Measurements from ENCODE around the gene PPIG. TPM values are rescaled to one million over a fixed set of nuclear protein-coding genes. Genes with fewer than 3 reads are reported as not detected.
"Not testable (repeated sequence)": the region's sequence is repeated elsewhere in the genome, so short reads cannot be mapped to it uniquely, and the experiment has no call there.

Gene PPIG
- total RNA-seq, 1 experiment from 2014 or later = 20.9 TPM

GRCh38 chr2:169573160-169573973, 10.8 kb upstream of the PPIG start, which contains the start of gene FASTKD1:
Gene FASTKD1, minus strand, starts transcription at chr2:169573865. Its CDS starts 1,836 bp downstream, at chr2:169572029.
- POLR2A ChIA-PET (ENCODE audit: unreplicated experiment) = interaction anchor here (0.6 to 0.7 kb wide), 2 partner anchors 11 to 16 kb away, joined by 4 to 9 read pairs; partner anchors contain the start of gene PPIG
- intact Hi-C loops (cut with micrococcal nuclease) = no loop called here
- H3K9me3 ChIP-seq (ENCODE audit: low read length) = no peaks in the 10 kb centered on the region
- TSS peak; percentile 87 for BruUV-seq (replicated peaks)
- peak within 1 kb of the TSS; percentile 15; the same call in 1 of the 2 replicates for H3K27ac ChIP-seq (ENCODE audit: low read length)
- H3K9ac ChIP-seq (ENCODE audit: low read length) = peak within 1 kb of the TSS; percentile 79
- no peaks in the 10 kb centered on the region for H3K9me2 ChIP-seq (replicated peaks; ENCODE audit: low read length)
- peak; percentile 94 for DNase-seq
- TF ChIP-seq EZH2phosphoT487 (IDR thresholded peaks at IDR 0.05; ENCODE audit: borderline replicate concordance, low read length) (no peak), CTCF (conservative IDR thresholded peaks at IDR 0.05; ENCODE audit: low read depth, low read length) (no peak), EZH2 (IDR thresholded peaks at IDR 0.05; ENCODE audit: low read length, unreplicated experiment) (no peak)
- ATAC-seq = peak; percentile 100
- no peaks in the 10 kb centered on the region for H3K27me3 ChIP-seq (ENCODE audit: low read length)
- peak within 1 kb of the TSS; percentile 93 for H3K4me2 ChIP-seq (ENCODE audit: low read length)
- peaks cover 6% of the 10 kb centered on the region; the same call in 1 of the 2 replicates for H3K4me1 ChIP-seq (ENCODE audit: insufficient read depth, low read length)
- peak within 1 kb of the TSS; percentile 73 for H3K4me3 ChIP-seq (ENCODE audit: low read length)
- no peaks in the 10 kb centered on the region for H3K36me3 ChIP-seq (ENCODE audit: low read depth, low read length)
- peaks cover 39% of the 10 kb centered on the region for H3K79me2 ChIP-seq (ENCODE audit: low read length)
- H4K20me1 ChIP-seq (ENCODE audit: low read length) = no peaks in the 10 kb centered on the region
- H3F3A ChIP-seq (ENCODE audit: low read length, unreplicated experiment) = no peaks in the 10 kb centered on the region
- CTCF ChIA-PET = no interaction called here
- H2AFZ ChIP-seq (ENCODE audit: low read length) = peak within 1 kb of the TSS; percentile 94

- Histone ChIP-seq H4K20me1 (ENCODE audit: low read length) (no peaks in the 10 kb centered on the region), H3K4me1 (ENCODE audit: insufficient read depth, low read length) (peaks cover 6% of the 10 kb centered on the region; the same call in 1 of the 2 replicates), H3K4me3 (ENCODE audit: low read length) (peak overlapping the region; percentile 73), H2AFZ (ENCODE audit: low read length) (peak overlapping the region; percentile 94; the same call in 1 of the 2 replicates), H3F3A (ENCODE audit: low read length, unreplicated experiment) (no peaks in the 10 kb centered on the region), H3K27ac (ENCODE audit: low read length) (no peak overlapping the region), H3K9ac (ENCODE audit: low read length) (no peak overlapping the region), H3K36me3 (ENCODE audit: low read depth, low read length) (no peaks in the 10 kb centered on the region), H3K4me2 (ENCODE audit: low read length) (peak overlapping the region; percentile 93), H3K79me2 (ENCODE audit: low read length) (peaks cover 39% of the 10 kb centered on the region), H3K9me3 (ENCODE audit: low read length) (no peaks in the 10 kb centered on the region), H3K9me2 (replicated peaks; ENCODE audit: low read length) (no peaks in the 10 kb centered on the region), H3K27me3 (ENCODE audit: low read length) (no peaks in the 10 kb centered on the region)
- intact Hi-C loops (cut with micrococcal nuclease) = no loop called here
- POLR2A ChIA-PET (ENCODE audit: unreplicated experiment) = no interaction called here
- CTCF ChIA-PET = no interaction called here
- TF ChIP-seq EZH2phosphoT487 (IDR thresholded peaks at IDR 0.05; ENCODE audit: borderline replicate concordance, low read length) = no peak
- TF ChIP-seq EZH2 (IDR thresholded peaks at IDR 0.05; ENCODE audit: low read length, unreplicated experiment) = no peak
- TF ChIP-seq CTCF (conservative IDR thresholded peaks at IDR 0.05; ENCODE audit: low read depth, low read length) = no peak
- BruUV-seq (replicated peaks) = no TSS peak
- ATAC-seq (no peak), DNase-seq (no peak)
Observed at GRCh38 chr2:169573974-169574299, 10.2 kb upstream of the PPIG start.

GRCh38 chr2:169574539-169574938, 9.6 kb upstream of the PPIG start:
- H3K9me3 ChIP-seq (ENCODE audit: low read length); H3K9ac ChIP-seq (ENCODE audit: low read length); POLR2A ChIA-PET (ENCODE audit: unreplicated experiment); H3K9me2 ChIP-seq (replicated peaks; ENCODE audit: low read length); BruUV-seq (replicated peaks); ATAC-seq; DNase-seq; H3K27me3 ChIP-seq (ENCODE audit: low read length); intact Hi-C loops (cut with micrococcal nuclease); H3K27ac ChIP-seq (ENCODE audit: low read length); H4K20me1 ChIP-seq (ENCODE audit: low read length); H2AFZ ChIP-seq (ENCODE audit: low read length); H3K4me3 ChIP-seq (ENCODE audit: low read length); H3K36me3 ChIP-seq (ENCODE audit: low read depth, low read length); H3K4me1 ChIP-seq (ENCODE audit: insufficient read depth, low read length); CTCF ChIA-PET; H3K4me2 ChIP-seq (ENCODE audit: low read length); H3F3A ChIP-seq (ENCODE audit: low read length, unreplicated experiment): not testable (repeated sequence)
- peaks cover 39% of the 10 kb centered on the region for H3K79me2 ChIP-seq (ENCODE audit: low read length)

- H3K9me2 ChIP-seq (replicated peaks; ENCODE audit: low read length); ATAC-seq; intact Hi-C loops (cut with micrococcal nuclease); H3F3A ChIP-seq (ENCODE audit: low read length, unreplicated experiment); POLR2A ChIA-PET (ENCODE audit: unreplicated experiment); H3K4me3 ChIP-seq (ENCODE audit: low read length); H3K36me3 ChIP-seq (ENCODE audit: low read depth, low read length); CTCF ChIA-PET; H3K9me3 ChIP-seq (ENCODE audit: low read length); BruUV-seq (replicated peaks); H2AFZ ChIP-seq (ENCODE audit: low read length); H3K4me2 ChIP-seq (ENCODE audit: low read length); H3K9ac ChIP-seq (ENCODE audit: low read length); H3K4me1 ChIP-seq (ENCODE audit: insufficient read depth, low read length); H4K20me1 ChIP-seq (ENCODE audit: low read length); DNase-seq; H3K27ac ChIP-seq (ENCODE audit: low read length); H3K27me3 ChIP-seq (ENCODE audit: low read length): not testable (repeated sequence)
- peaks cover 34% of the 10 kb centered on the region for H3K79me2 ChIP-seq (ENCODE audit: low read length)
Observed at GRCh38 chr2:169575264-169575663, 8.9 kb upstream of the PPIG start.
